K562 (cell line): ENCODE measurements around the gene CDADC1. TPM values are rescaled to one million over a fixed set of nuclear protein-coding genes. Genes with fewer than 3 reads are reported as not detected.

ENCODE experiments used
- ATAC-seq: fragments of 200-7000 bp; cut with Tn5 transposase; 3 replicates; pipeline ENCODE4 v1.9.1; 2020; ENCODE audit warnings: moderate library complexity
- BruUV-seq: library from RNA; stranded (reverse); fragments of 400-500 nt; replicated peaks from 2 replicates; lab custom pipeline; 2021; lab: Mats Ljungman, UMichigan
- CTCF ChIA-PET: fragments of 300-600 bp; formaldehyde crosslinking; extraction: SDS; loops from one replicate; lab custom pipeline; 2021; ENCODE audit warnings: low intra/inter-chr PET ratio; lab: Yijun Ruan, JAX
- POLR2A ChIA-PET: fragments of 300-600, 350-650 bp; sonication (Branson Sonifier 250); formaldehyde crosslinking; extraction: SDS; loops from one replicate; lab custom pipeline; 2021; ENCODE audit warnings: antibody characterized with exemption, inconsistent platforms; lab: Yijun Ruan, JAX
- DNase-seq, 4 experiments: peaks; one replicate each; pipeline versions ENCODE4 v3.0.0 to v3.0.0-alpha.2; 2011 to 2018; ENCODE audit warnings: low spot score in 3 of 4, mixed read lengths in 3 of 4; ENCODE audit errors: extremely low read depth in 1 of 4
- FAIRE-seq: peaks from 2 replicates; lab custom pipeline; 2011; peaks lifted over from hg19 to GRCh38; lab: Jason Lieb, UNC
- H2AFZ ChIP-seq: 2 replicates; pipeline ENCODE4 v1.6.0; 2011; ENCODE audit warnings: low read depth, low read length, control low read depth, inconsistent platforms
- H3K27ac ChIP-seq: fragments of 200-600 bp; 3 replicates; pipeline ENCODE4 v1.8.0; 2011; ENCODE audit warnings: low read depth, mild to moderate bottlenecking, control low read depth, inconsistent platforms, low read length, moderate library complexity, mixed read lengths; ENCODE audit errors: extremely low read depth
- H3K27me3 ChIP-seq, 2 experiments: fragments of 300-600 bp in 1 of 2; 2 replicates in 1 of 2; 3 replicates in 1 of 2; pipeline versions ENCODE4 v1.6.0 to v1.8.0; 2011; ENCODE audit warnings: inconsistent platforms in 2 of 2, low read length in 2 of 2, mild to moderate bottlenecking in 1 of 2, mixed read lengths in 1 of 2, moderate library complexity in 1 of 2; ENCODE audit not compliant: control insufficient read depth in 2 of 2, insufficient read depth in 2 of 2
- H3K36me3 ChIP-seq: fragments of 300-600 bp; 3 replicates; pipeline ENCODE4 v1.8.0; 2011; ENCODE audit warnings: mild to moderate bottlenecking, low read length, inconsistent platforms; ENCODE audit not compliant: control insufficient read depth, insufficient read depth
- H3K4me1 ChIP-seq, 2 experiments: fragments of 200-600 bp in 1 of 2; replicated peaks in 1 of 2; 2 replicates in 1 of 2; 3 replicates in 1 of 2; pipeline versions ENCODE4 v1.5.1 to v1.8.0; 2011; ENCODE audit warnings: inconsistent platforms in 2 of 2, low read length in 2 of 2, mild to moderate bottlenecking in 1 of 2, mixed read lengths in 1 of 2, moderate library complexity in 1 of 2; ENCODE audit not compliant: control insufficient read depth in 2 of 2, insufficient read depth in 2 of 2
- H3K4me2 ChIP-seq: 2 replicates; pipeline ENCODE4 v1.6.1; 2011; ENCODE audit warnings: low read length, control low read depth, inconsistent platforms, mixed read lengths; ENCODE audit not compliant: insufficient read depth
- H3K4me3 ChIP-seq: fragments of 200-600 bp; sonication (generic), shearing (Covaris generic); 2 replicates; pipeline ENCODE4 v1.5.1; 2016; ENCODE audit warnings: control low read depth, inconsistent platforms
- H3K79me2 ChIP-seq: fragments of 200-600 bp; 3 replicates; pipeline ENCODE4 v1.8.0; 2011; ENCODE audit warnings: low read length, inconsistent platforms; ENCODE audit not compliant: control insufficient read depth, insufficient read depth
- H3K9ac ChIP-seq, 2 experiments: 2 replicates each; pipeline versions ENCODE4 v1.6.0 to v1.6.1; 2011; ENCODE audit warnings: low read depth in 2 of 2, low read length in 2 of 2, control low read depth in 1 of 2, inconsistent platforms in 1 of 2, mild to moderate bottlenecking in 1 of 2, mixed read lengths in 1 of 2; ENCODE audit not compliant: insufficient read depth in 1 of 2
- H3K9me1 ChIP-seq: one replicate; pipeline ENCODE4 v1.6.0; 2011; ENCODE audit warnings: inconsistent platforms, mild to moderate bottlenecking, low read length, moderate library complexity; ENCODE audit not compliant: control insufficient read depth, insufficient read depth
- H3K9me3 ChIP-seq: replicated peaks from 2 replicates; pipeline ENCODE4 v1.5.1; 2011; ENCODE audit warnings: low read depth, low read length, inconsistent platforms; ENCODE audit not compliant: control insufficient read depth, insufficient read depth
- H4K20me1 ChIP-seq: replicated peaks from 2 replicates; pipeline ENCODE4 v1.6.1; 2011; ENCODE audit warnings: low read length, inconsistent platforms, mixed read lengths; ENCODE audit not compliant: control insufficient read depth, insufficient read depth
- ARID4B ChIP-seq: sonication (generic); formaldehyde crosslinking; IDR thresholded peaks from 2 replicates; pipeline ENCODE4 v1.8.0; 2022; ENCODE audit warnings: mild to moderate bottlenecking, missing genetic modification reagents
- CC2D1A ChIP-seq: fragments of 450-650 bp; IDR thresholded peaks from 2 replicates; pipeline ENCODE4 v1.6.1; 2017; ENCODE audit warnings: mild to moderate bottlenecking
- ETS2 ChIP-seq: IDR thresholded peaks from 2 replicates; pipeline ENCODE4 v1.6.1; 2016; ENCODE audit warnings: borderline replicate concordance, missing genetic modification characterization, mild to moderate bottlenecking, moderate library complexity, missing compliant biosample characterization; ENCODE audit not compliant: poor library complexity, severe bottlenecking
- ETV5 ChIP-seq: sonication (generic); formaldehyde crosslinking; IDR thresholded peaks from 2 replicates; pipeline ENCODE4 v1.4.0; 2020; ENCODE audit warnings: low read depth, mild to moderate bottlenecking, missing genetic modification reagents
- FOXP4 ChIP-seq: sonication (generic); formaldehyde crosslinking; IDR thresholded peaks from 2 replicates; pipeline ENCODE4 v1.8.0; 2022; ENCODE audit warnings: mild to moderate bottlenecking, missing genetic modification reagents, borderline replicate concordance
- HMGN3 ChIP-seq: IDR thresholded peaks from 2 replicates; pipeline ENCODE4 v1.6.1; 2011; ENCODE audit warnings: borderline replicate concordance, low read depth, mild to moderate bottlenecking, mixed read lengths, low read length; ENCODE audit not compliant: insufficient read length; ENCODE audit errors: extremely low read depth
- IRF2 ChIP-seq: sonication (generic); formaldehyde crosslinking; IDR thresholded peaks from 2 replicates; pipeline ENCODE4 v1.8.1; 2022; ENCODE audit warnings: mild to moderate bottlenecking, missing genetic modification reagents
- KDM5B ChIP-seq: fragments of 200-600 bp; sonication (generic); IDR thresholded peaks from 2 replicates; pipeline ENCODE4 v1.6.1; 2012; ENCODE audit warnings: low read depth, mild to moderate bottlenecking, moderate library complexity, low read length, control low read depth, inconsistent platforms; ENCODE audit not compliant: insufficient replicate concordance
- THRAP3 ChIP-seq: fragments of 450-650 bp; IDR thresholded peaks from 2 replicates; pipeline ENCODE4 v1.6.1; 2016; ENCODE audit warnings: mild to moderate bottlenecking, inconsistent platforms, borderline replicate concordance
- ZKSCAN8 ChIP-seq: fragments of 200-800 bp; sonication (Bioruptor generic); IDR thresholded peaks from 2 replicates; pipeline ENCODE4 v1.6.1; 2016; ENCODE audit warnings: missing genetic modification characterization, missing compliant biosample characterization
- ZNF644 ChIP-seq: fragments of 200-800 bp; sonication (Bioruptor generic); IDR thresholded peaks from 2 replicates; pipeline ENCODE4 v1.6.1; 2016; ENCODE audit warnings: low read depth, missing genetic modification characterization, missing compliant biosample characterization
- WGBS: fragments of 100-300 bp; shearing (Covaris generic); methylation state at CpG from one replicate; pipeline ENCODE4 v1.1.6; 2016; ENCODE audit warnings: low coverage, mixed read lengths; ENCODE audit not compliant: insufficient coverage; ENCODE audit errors: missing lambda C conversion rate; 5-methylcytosine and 5-hydroxymethylcytosine counted together
- in situ Hi-C: fragments of 300-500 bp; cut with MboI; formaldehyde crosslinking; loops from 4 replicates; pipeline ENCODE4 v1.15.0; 2018; ENCODE audit warnings: inconsistent platforms, mixed read lengths
- intact Hi-C: fragments of 100-400 bp; cut with micrococcal nuclease; formaldehyde crosslinking; loops from 2 replicates; pipeline ENCODE4 v1.14.2; 2022
- polyA plus RNA-seq, 8 experiments: library from polyadenylated mRNA; depleted of rRNA in 4 of 8; stranded (reverse) in 5 of 8; unstranded in 3 of 8; fragments of >200 nt; fragmentation: Nextera tagmentation in 2 of 8; fragmentation: Illumina TruSeq in 1 of 8; extraction: Ambion mirVana in 2 of 8; extraction: Trizol in 1 of 8; gene quantifications; 2 replicates each; pipeline versions ENCODE4 v1.2.1 to v1.2.3, GENCODE V29; 2011 to 2014; ENCODE audit warnings: inconsistent platforms in 1 of 8, missing spikeins in 1 of 8
- total RNA-seq, 7 experiments: library from RNA; depleted of rRNA in 6 of 7; stranded (reverse); fragments of >200 nt in 6 of 7; fragmentation: Illumina TruSeq in 2 of 7; extraction: Trizol in 2 of 7; gene quantifications; 2 replicates each; pipeline versions ENCODE4 v1.2.1 to v1.2.3, GENCODE V29; 2011 to 2021; ENCODE audit warnings: low replicate concordance in 1 of 7

CDADC1 gene
- total and polyA plus RNA-seq, 9 of the 15 experiments (the other 6 are each of a cell fraction or from before 2014, with no cell fraction given), result 4.1 to 11.8 (median 6.3) TPM

- Histone ChIP-seq H2AFZ (peak overlapping the region; percentile 95), H3K9me1 (no peaks in the 10 kb centered on the region), H3K27ac (no peak overlapping the region), H3K9ac (peak overlapping the region in 1 of 2 experiments; percentile 19; a peak in 1 of 4 replicates), H3K4me2 (peak overlapping the region; percentile 61), H3K4me1 (peaks cover 2 to 4% of the 10 kb centered on the region in 2 experiments; a peak in 3 of 5 replicates), H3K36me3 (no peaks in the 10 kb centered on the region), H3K79me2 (no peaks in the 10 kb centered on the region), H3K9me3 (no peaks in the 10 kb centered on the region), H3K27me3 (no peaks in the 10 kb centered on the region), H3K4me3 (no peak overlapping the region), H4K20me1 (no peaks in the 10 kb centered on the region)
- intact Hi-C loops, result loop anchor here (1.0 to 5.0 kb wide), 4 partner anchors 121 to 306 kb away; no protein-coding TSS in a partner anchor
- BruUV-seq, result no TSS peak
- DNase-seq (peak; percentile 69 to 77 (median 70)), FAIRE-seq (peak; percentile 87), ATAC-seq (peak; percentile 93)
- CTCF ChIA-PET, result interaction anchor here (0.6 to 2.8 kb wide), 3 partner anchors 136 to 306 kb away, joined by 3 to 17 read pairs (median 11); no protein-coding TSS in a partner anchor
- POLR2A ChIA-PET, result interaction anchor here (0.9 kb wide), 1 partner anchor 9 kb away, joined by 3 read pairs; no protein-coding TSS in a partner anchor
- WGBS, result 15% methylated on average over 16 of the region's 20 CpGs
- in situ Hi-C loops, result loop anchor here (10.0 kb wide), 1 partner anchor 134 kb away; no protein-coding TSS in a partner anchor
- TF ChIP-seq ETS2 (no peak), ZNF644 (tag) (no peak), ETV5 (CRISPR knock-in tag) (no peak), HMGN3 (no peak), FOXP4 (CRISPR knock-in tag) (no peak), IRF2 (CRISPR knock-in tag) (no peak), KDM5B (no peak), CC2D1A (peak; percentile 72; the same call in 1 of the 2 replicates), ZKSCAN8 (no peak), THRAP3 (no peak), ARID4B (CRISPR knock-in tag) (peak; percentile 40; the same call in 1 of the 2 replicates)
Observed at GRCh38 chr13:49300739-49301589, 53.2 kb downstream of the CDADC1 start.
